GM12878 (cell line): ENCODE results near the gene COL11A2. TPM values are rescaled to one million over a fixed set of nuclear protein-coding genes. Genes with fewer than 3 reads are reported as not detected.

Experiments
- ATAC-seq: fragments of 200-7000 bp; cut with Tn5 transposase; 3 replicates; pipeline ENCODE4 v1.9.1; 2020; ENCODE audit warnings: mild to moderate bottlenecking, moderate library complexity
- BruUV-seq: library from RNA; stranded (reverse); fragments of 400-500 nt; replicated peaks from 2 replicates; lab custom pipeline; 2021; lab: Mats Ljungman, UMichigan
- CTCF ChIA-PET: fragments of 300-600 bp; sonication (Branson Sonifier 250); formaldehyde crosslinking; extraction: SDS; loops from one replicate; lab custom pipeline; 2021; ENCODE audit warnings: inconsistent platforms; lab: Yijun Ruan, JAX
- POLR2A ChIA-PET: fragments of 350-600 bp; formaldehyde crosslinking; extraction: SDS; loops from one replicate; lab custom pipeline; 2021; ENCODE audit warnings: inconsistent platforms; lab: Charles Lee
- RAD21 ChIA-PET: fragments of 300-600 bp; sonication (Branson Sonifier 250); formaldehyde crosslinking; loops from one replicate; lab custom pipeline; 2023; ENCODE audit warnings: antibody characterized with exemption; ENCODE audit not compliant: unreplicated experiment; lab: Charles Lee
- SMC1A ChIA-PET: fragments of 300-600 bp; sonication (Branson Sonifier 250); formaldehyde crosslinking; loops from one replicate; lab custom pipeline; 2023; ENCODE audit not compliant: unreplicated experiment, uncharacterized antibody; lab: Charles Lee
- DNase-seq: peaks from one replicate; pipeline ENCODE4 v3.0.0-alpha.2; 2011; ENCODE audit warnings: low read depth, low spot score
- FAIRE-seq: peaks from 3 replicates; lab custom pipeline; 2011; peaks lifted over from hg19 to GRCh38; lab: Jason Lieb, UNC
- H2AFZ ChIP-seq: 2 replicates; pipeline ENCODE4 v1.6.0; 2011; ENCODE audit warnings: low read depth, low read length, control low read depth; ENCODE audit not compliant: control insufficient read depth
- H3K27ac ChIP-seq: 2 replicates; pipeline ENCODE4 v1.5.1; 2011; ENCODE audit warnings: control low read depth; ENCODE audit not compliant: control insufficient read depth, insufficient read depth
- H3K27me3 ChIP-seq, 2 experiments: replicated peaks in 1 of 2; 2 replicates each; pipeline versions ENCODE4 v1.6.0 to v1.6.1; 2011; ENCODE audit warnings: low read length in 1 of 2; ENCODE audit not compliant: control insufficient read depth in 2 of 2, insufficient read depth in 2 of 2
- H3K36me3 ChIP-seq, 2 experiments: 2 replicates each; pipeline ENCODE4 v1.5.1; 2011; ENCODE audit warnings: low read length in 1 of 2; ENCODE audit not compliant: control insufficient read depth in 2 of 2, insufficient read depth in 2 of 2
- H3K4me1 ChIP-seq: 2 replicates; pipeline ENCODE4 v1.6.1; 2011; ENCODE audit warnings: mild to moderate bottlenecking, low read length, moderate library complexity, mixed read lengths; ENCODE audit not compliant: control insufficient read depth, insufficient read depth
- H3K4me2 ChIP-seq: 2 replicates; pipeline ENCODE4 v1.6.0; 2011; ENCODE audit warnings: control low read depth; ENCODE audit not compliant: control insufficient read depth, insufficient read depth
- H3K4me3 ChIP-seq: fragments of 200-600 bp; sonication (generic); 2 replicates; pipeline ENCODE4 v1.5.1; 2016
- H3K79me2 ChIP-seq: 2 replicates; pipeline ENCODE4 v1.6.0; 2011; ENCODE audit warnings: low read length; ENCODE audit not compliant: control insufficient read depth, insufficient read depth
- H3K9ac ChIP-seq: 2 replicates; pipeline ENCODE4 v1.8.0; 2011; ENCODE audit warnings: low read length, control low read depth, mixed read lengths; ENCODE audit not compliant: control insufficient read depth, insufficient read depth
- H3K9me3 ChIP-seq: replicated peaks from 3 replicates; pipeline ENCODE4 v1.5.1; 2011; ENCODE audit warnings: mild to moderate bottlenecking, low read length; ENCODE audit not compliant: control insufficient read depth, insufficient read depth
- H4K20me1 ChIP-seq: 2 replicates; pipeline ENCODE4 v1.6.0; 2011; ENCODE audit not compliant: control insufficient read depth, insufficient read depth
- IKZF2 ChIP-seq, 2 experiments: fragments of 450-650 bp; IDR thresholded peaks; 2 replicates each; pipeline ENCODE4 v1.6.1; 2017; ENCODE audit warnings: mild to moderate bottlenecking in 2 of 2, moderate library complexity in 2 of 2
- NR2F1 ChIP-seq: fragments of 450-650 bp; conservative IDR thresholded peaks from 2 replicates; pipeline ENCODE4 v1.6.1; 2017; ENCODE audit warnings: mild to moderate bottlenecking
- RFX5 ChIP-seq: IDR thresholded peaks from 2 replicates; pipeline ENCODE4 v1.6.1; 2011; ENCODE audit warnings: low read depth, low read length, improper control_type of control experiment
- WGBS: methylation state at CpG from one replicate; pipeline ENCODE4 v1.1.6; 2016; ENCODE audit warnings: low lambda C conversion rate; ENCODE audit not compliant: insufficient replicate concordance, insufficient coverage; ENCODE audit errors: missing lambda C conversion rate; 5-methylcytosine and 5-hydroxymethylcytosine counted together
- in situ Hi-C: fragments of 300-500 bp; cut with MboI; formaldehyde crosslinking; loops from 9 replicates; pipeline ENCODE4 v1.14.3; 2018; ENCODE audit warnings: mixed read lengths
- intact Hi-C: fragments of 100-400 bp; cut with micrococcal nuclease; formaldehyde crosslinking; loops from one replicate; pipeline ENCODE4 v1.14.2; 2022; ENCODE audit not compliant: unreplicated experiment
- polyA plus RNA-seq, 11 experiments: library from polyadenylated mRNA; depleted of rRNA in 4 of 11; unstranded in 6 of 11; stranded (reverse) in 5 of 11; fragments of >200 nt; fragmentation: Nextera tagmentation in 4 of 11; fragmentation: Illumina TruSeq in 1 of 11; extraction: Ambion mirVana in 4 of 11; extraction: Trizol in 1 of 11; gene quantifications; 1 replicate in 1 of 11; 2 replicates in 10 of 11; pipeline versions ENCODE4 v1.2.1 to v1.2.3, GENCODE V29; 2011 to 2016; ENCODE audit warnings: inconsistent platforms in 2 of 11, missing spikeins in 2 of 11, low read depth in 1 of 11
- total RNA-seq, 4 experiments: library from RNA; depleted of rRNA in 3 of 4; stranded (reverse); fragments of >200 nt in 3 of 4; fragmentation: Illumina TruSeq in 1 of 4; extraction: Trizol in 1 of 4; gene quantifications; 2 replicates each; pipeline versions ENCODE4 v1.2.1 to v1.2.3, GENCODE V29; 2013 to 2021

COL11A2 gene
- total and polyA plus RNA-seq, 10 of the 15 experiments (the other 5 are each of a cell fraction or from before 2014, with no cell fraction given): 0.03 to 0.83 (median 0.22) TPM; not detected in 1

GRCh38 chr6:33178755-33179475, 13.4 kb downstream of the COL11A2 start:
- FAIRE-seq (no peak), DNase-seq (no peak), ATAC-seq (no peak)
- RAD21 ChIA-PET: no interaction called here
- POLR2A ChIA-PET: interaction anchor here (0.8 kb wide), 1 partner anchor 53 kb away, joined by 4 read pairs; no protein-coding TSS in a partner anchor
- SMC1A ChIA-PET: no interaction called here
- peaks cover 6% of the 10 kb centered on the region for H3K4me1 ChIP-seq
- CTCF ChIA-PET: interaction anchor here (1.8 kb wide), 1 partner anchor 19 kb away, joined by 4 read pairs; no protein-coding TSS in a partner anchor
- H3K27me3 ChIP-seq: no peaks in the 10 kb centered on the region
- H3K36me3 ChIP-seq: no peaks in the 10 kb centered on the region
- no peak overlapping the region for H3K4me2 ChIP-seq
- 30% methylated on average over 10 of the region's 10 CpGs for WGBS
- H3K9ac ChIP-seq: no peak overlapping the region
- H3K79me2 ChIP-seq: no peaks in the 10 kb centered on the region
- H3K4me3 ChIP-seq: no peak overlapping the region
- H2AFZ ChIP-seq: no peak overlapping the region
- no peak for TF ChIP-seq IKZF2 (IDR thresholded peaks at IDR 0.05)
- no TSS peak for BruUV-seq
- no peak overlapping the region for H3K27ac ChIP-seq
- H3K9me3 ChIP-seq: peaks cover 8% of the 10 kb centered on the region
- no peaks in the 10 kb centered on the region for H4K20me1 ChIP-seq
- intact Hi-C loops (no loop called here), in situ Hi-C loops (no loop called here)

DNA sequence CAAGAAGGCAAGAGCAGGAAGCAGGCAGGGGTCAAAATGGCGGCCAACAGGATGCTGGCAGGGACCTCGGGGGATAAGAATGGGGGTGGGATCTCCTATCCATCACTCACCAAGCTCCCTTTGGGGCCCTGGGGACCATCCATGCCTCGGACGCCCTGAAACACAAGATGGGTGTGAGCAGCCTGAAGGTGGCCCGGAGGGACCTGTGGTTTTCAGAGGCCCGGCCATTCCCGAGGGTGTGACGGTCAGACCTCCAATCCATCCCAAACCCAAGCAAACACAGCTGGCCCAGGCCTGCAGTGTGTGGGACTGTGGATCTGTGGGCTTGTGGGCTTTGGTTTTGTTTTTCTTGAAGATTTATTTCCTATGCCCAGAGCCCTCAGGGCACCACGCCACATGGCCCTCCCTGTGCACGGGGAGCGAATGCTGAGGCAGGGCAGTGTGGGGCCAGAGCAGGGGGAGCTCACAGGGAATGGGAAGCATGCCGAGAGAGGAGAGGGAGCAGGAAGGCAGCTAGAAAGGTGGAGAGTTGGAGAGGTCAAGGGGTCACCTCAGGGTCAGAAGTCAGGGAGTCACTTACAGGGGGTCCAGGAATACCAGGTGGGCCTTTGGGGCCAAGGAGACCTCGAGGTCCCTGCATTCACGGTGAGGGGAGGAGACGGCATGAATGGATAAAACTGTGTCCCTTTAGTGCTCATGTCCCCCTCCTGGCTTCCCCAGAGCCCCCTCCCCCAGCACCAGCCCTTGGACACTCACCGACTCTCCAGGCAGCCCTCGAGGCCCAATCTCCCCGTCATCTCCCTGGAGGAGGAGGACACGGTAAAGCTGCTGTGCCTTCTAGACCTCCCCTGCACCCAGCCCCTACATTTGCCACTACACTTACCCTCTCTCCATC, 14.5 kb downstream of the COL11A2 start:
- TF ChIP-seq RFX5 (no peak), NR2F1 (0 out of 2 replicates have a peak, but pooled peaks have one; percentile 17)
- H3K4me1 ChIP-seq: no peaks in the 10 kb centered on the region
- no peak for DNase-seq
- in situ Hi-C loops: no loop called here
- ATAC-seq: no peak
- H3K4me2 ChIP-seq: no peak overlapping the region
- no peak overlapping the region for H2AFZ ChIP-seq
- H3K27ac ChIP-seq: no peak overlapping the region
- H3K9ac ChIP-seq: no peak overlapping the region
- intact Hi-C loops: no loop called here
- ChIA-PET RAD21 (no interaction called here), POLR2A (interaction anchor here (0.8 kb wide), 1 partner anchor 54 kb away, joined by 4 read pairs; no protein-coding TSS in a partner anchor), CTCF (no interaction called here), SMC1A (no interaction called here)
- no peak overlapping the region for H3K4me3 ChIP-seq
- WGBS: 23% methylated on average over 19 of the region's 19 CpGs
- no peaks in the 10 kb centered on the region; the same call in 2 of the 3 replicates for H3K9me3 ChIP-seq
- no peaks in the 10 kb centered on the region for H3K36me3 ChIP-seq
- FAIRE-seq: no peak
- no peaks in the 10 kb centered on the region for H3K27me3 ChIP-seq
- no peaks in the 10 kb centered on the region for H4K20me1 ChIP-seq
- no TSS peak for BruUV-seq
- H3K79me2 ChIP-seq: no peaks in the 10 kb centered on the region
